ENCODE results near the gene RNH1. TPM values are rescaled to one million over a fixed set of nuclear protein-coding genes. Genes with fewer than 3 reads are reported as not detected.

RNH1 gene
- total RNA-seq, 1 donor from 2014 or later: 85.9 TPM

DNA sequence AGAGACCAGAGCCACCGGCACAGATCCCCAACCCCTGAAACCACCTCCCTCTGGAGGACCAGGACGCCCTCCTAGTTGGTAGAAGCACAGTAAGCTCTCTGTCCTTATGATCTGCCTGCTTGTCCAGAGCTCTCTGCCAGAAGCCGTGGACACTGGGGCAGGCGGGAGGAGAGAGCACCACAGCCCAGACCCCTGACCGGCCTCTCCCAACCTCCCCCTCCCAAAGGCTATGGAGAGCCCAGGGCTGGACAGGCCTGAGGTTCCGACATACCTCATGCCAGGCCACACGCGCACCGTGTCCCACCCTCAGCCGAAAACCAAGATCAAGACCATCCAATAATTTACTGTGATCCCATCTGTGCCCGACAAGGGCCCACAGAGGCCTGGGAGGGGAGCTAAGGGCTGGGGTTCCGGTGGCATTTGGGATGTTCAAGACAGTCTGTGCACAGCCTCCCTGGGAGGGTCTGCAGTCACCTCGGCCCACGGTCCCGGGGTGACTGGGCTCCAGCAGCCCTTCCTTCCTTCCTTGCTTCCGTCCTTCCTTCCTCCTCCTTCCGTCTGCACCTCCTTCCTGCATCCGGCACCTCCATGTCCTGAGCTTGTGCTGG, 25.0 kb upstream of the RNH1 start:
- Mint-ChIP-seq H3K27me3 (ENCODE audit: unreplicated experiment) (peaks cover 4% of the 10 kb centered on the region), H3K9me3 (ENCODE audit: unreplicated experiment) (peaks cover 5% of the 10 kb centered on the region), H3K36me3 (ENCODE audit: unreplicated experiment) (no peaks in the 10 kb centered on the region), H3K27ac (ENCODE audit: unreplicated experiment) (no peak overlapping the region), H3K4me3 (ENCODE audit: unreplicated experiment) (no peak overlapping the region), H3K4me1 (ENCODE audit: low read depth, unreplicated experiment) (peaks cover 2% of the 10 kb centered on the region)
- no peak for DNase-seq
- TF ChIP-seq, protein P1, sequence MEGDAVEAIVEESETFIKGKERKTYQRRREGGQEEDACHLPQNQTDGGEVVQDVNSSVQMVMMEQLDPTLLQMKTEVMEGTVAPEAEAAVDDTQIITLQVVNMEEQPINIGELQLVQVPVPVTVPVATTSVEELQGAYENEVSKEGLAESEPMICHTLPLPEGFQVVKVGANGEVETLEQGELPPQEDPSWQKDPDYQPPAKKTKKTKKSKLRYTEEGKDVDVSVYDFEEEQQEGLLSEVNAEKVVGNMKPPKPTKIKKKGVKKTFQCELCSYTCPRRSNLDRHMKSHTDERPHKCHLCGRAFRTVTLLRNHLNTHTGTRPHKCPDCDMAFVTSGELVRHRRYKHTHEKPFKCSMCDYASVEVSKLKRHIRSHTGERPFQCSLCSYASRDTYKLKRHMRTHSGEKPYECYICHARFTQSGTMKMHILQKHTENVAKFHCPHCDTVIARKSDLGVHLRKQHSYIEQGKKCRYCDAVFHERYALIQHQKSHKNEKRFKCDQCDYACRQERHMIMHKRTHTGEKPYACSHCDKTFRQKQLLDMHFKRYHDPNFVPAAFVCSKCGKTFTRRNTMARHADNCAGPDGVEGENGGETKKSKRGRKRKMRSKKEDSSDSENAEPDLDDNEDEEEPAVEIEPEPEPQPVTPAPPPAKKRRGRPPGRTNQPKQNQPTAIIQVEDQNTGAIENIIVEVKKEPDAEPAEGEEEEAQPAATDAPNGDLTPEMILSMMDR (IDR thresholded peaks at IDR 0.05; ENCODE audit: partially characterized antibody, unreplicated experiment): no peak

DNA sequence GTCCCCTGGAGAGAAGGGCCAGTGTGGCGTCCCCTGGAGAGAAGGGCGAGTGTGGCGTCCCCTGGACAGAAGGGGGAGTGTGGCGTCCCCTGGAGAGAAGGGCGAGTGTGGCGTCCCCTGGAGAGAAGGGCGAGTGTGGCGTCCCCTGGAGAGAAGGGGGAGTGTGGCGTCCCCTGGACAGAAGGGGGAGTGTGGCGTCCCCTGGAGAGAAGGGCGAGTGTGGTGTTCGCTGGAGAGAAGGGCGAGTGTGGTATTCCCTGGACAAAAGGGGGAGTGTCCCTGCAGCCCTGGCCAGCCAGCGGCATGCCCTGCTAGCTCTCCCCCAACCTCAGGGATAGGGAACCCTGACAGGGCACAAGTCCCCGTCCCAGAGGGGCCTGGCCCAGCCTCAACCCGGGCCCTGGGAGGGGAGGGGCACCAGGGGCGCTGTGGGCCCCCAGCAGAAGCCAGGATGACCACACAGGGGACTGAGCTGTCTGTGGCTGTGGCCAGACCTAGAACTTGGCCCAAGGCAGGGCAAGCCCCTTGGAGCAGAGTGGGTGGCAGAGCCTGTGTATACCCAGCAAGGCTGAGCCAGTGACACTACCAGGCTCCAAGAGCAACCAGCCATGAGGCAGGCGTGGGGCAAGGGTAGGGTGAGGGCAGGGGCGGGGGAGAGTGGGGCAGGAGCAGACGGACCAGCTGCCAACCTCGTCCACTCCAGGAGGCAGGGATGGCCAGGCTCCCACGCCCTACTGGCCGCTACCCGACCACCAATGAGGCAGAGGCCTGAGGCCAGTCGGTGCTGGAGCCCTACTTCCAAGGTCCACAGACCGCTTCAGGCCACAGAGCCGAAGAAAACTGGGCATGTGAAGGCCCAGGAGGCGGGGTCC, 24.2 kb upstream of the RNH1 start:
- Mint-ChIP-seq H3K36me3 (ENCODE audit: unreplicated experiment) (no peaks in the 10 kb centered on the region), H3K27me3 (ENCODE audit: unreplicated experiment) (peaks cover 2% of the 10 kb centered on the region), H3K4me3 (ENCODE audit: unreplicated experiment) (no peak overlapping the region), H3K4me1 (ENCODE audit: low read depth, unreplicated experiment) (peaks cover 2% of the 10 kb centered on the region), H3K9me3 (ENCODE audit: unreplicated experiment) (peaks cover 2% of the 10 kb centered on the region), H3K27ac (ENCODE audit: unreplicated experiment) (no peak overlapping the region)
- DNase-seq: no peak
- TF ChIP-seq, protein P1 (IDR thresholded peaks at IDR 0.05; ENCODE audit: partially characterized antibody, unreplicated experiment): no peak

DNA sequence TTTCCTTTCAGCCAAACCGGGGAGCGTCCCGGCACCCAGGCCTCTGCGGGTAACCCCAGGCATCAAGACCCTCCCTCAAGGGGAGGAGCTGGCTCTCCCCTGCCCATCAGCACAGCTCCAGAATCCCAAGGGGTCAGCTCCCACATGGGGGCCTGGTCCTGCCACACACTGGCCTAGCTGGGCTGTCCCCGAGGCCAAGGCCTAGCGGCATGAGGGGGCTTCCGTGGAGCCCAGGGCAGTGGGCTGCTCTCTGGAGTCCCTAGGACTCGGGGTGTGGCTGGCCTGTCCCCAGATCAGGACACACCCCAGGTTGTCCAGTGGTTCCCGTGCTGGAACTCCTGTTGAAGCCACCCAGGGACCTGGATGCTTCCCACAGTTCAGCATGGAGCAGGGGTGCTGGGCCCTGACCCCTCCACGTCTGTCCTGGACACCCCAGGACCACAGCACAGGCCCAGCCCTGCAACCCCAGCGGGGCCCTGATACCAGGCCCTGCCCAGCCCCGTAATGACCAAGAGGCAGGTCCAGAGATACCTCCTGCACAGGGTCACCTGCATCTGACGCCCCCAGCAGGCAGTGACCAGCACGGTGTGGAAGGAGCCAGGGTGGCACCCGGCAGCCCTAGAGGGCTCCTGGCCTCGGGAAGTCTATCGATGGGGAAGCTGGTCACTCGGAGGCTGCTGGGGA, 22.8 kb upstream of the RNH1 start:
- no peak overlapping the region for H3K4me3 Mint-ChIP-seq (ENCODE audit: unreplicated experiment)
- H3K27ac Mint-ChIP-seq (ENCODE audit: unreplicated experiment): no peak overlapping the region
- no peaks in the 10 kb centered on the region for H3K9me3 Mint-ChIP-seq (ENCODE audit: unreplicated experiment)
- peaks cover 2% of the 10 kb centered on the region for H3K27me3 Mint-ChIP-seq (ENCODE audit: unreplicated experiment)
- no peaks in the 10 kb centered on the region for H3K36me3 Mint-ChIP-seq (ENCODE audit: unreplicated experiment)
- TF ChIP-seq, protein P1 (IDR thresholded peaks at IDR 0.05; ENCODE audit: partially characterized antibody, unreplicated experiment): no peak
- no peak for DNase-seq
- H3K4me1 Mint-ChIP-seq (ENCODE audit: low read depth, unreplicated experiment): peaks cover 2% of the 10 kb centered on the region

DNA sequence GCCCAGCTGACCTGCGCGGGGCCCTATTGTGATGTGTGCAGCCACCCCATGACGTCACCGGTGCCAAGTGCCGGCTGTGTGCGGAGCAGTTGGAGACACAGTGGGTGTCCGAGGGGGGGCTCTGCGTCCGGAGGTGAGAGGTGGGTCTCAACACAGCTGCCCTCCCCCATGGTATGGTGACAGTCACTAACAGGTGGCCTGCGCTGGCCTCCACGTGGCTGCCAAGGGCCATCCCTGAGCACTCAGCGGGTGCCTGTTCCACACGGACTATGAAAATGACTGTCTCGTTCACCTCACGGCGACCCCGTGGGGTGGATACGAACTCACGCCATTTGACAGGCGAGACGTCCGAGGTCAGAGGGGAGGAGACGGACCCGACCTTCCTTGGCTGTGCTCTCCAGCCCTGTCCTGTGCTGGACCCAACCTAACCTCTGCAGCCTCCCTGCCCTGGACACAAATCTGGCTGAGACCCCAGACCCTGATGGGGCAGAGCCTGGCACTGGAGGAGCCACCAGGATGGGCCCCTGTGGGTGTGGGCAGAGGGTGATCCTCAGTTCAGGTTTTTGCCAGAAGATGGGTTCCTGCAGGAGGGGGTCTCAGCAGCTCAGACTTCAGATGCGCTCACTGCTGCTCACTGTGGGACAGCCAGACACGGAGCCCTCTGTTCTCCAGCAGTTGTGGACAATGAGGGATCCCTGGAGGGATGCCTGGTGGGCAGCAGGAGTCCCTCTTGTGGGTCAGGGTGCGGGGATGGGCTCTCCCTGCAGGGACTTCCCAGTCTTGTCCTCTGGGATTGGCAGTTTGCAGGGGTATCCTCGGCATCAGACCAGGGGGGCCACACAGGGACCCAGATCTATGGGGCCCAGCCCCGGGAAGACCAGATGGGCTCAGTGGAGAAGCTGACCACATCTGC, 22.0 kb upstream of the RNH1 start:
- H3K36me3 Mint-ChIP-seq (ENCODE audit: unreplicated experiment): peaks cover 2% of the 10 kb centered on the region
- H3K9me3 Mint-ChIP-seq (ENCODE audit: unreplicated experiment): no peaks in the 10 kb centered on the region
- no peak overlapping the region for H3K4me3 Mint-ChIP-seq (ENCODE audit: unreplicated experiment)
- TF ChIP-seq, protein P1 (IDR thresholded peaks at IDR 0.05; ENCODE audit: partially characterized antibody, unreplicated experiment): no peak
- DNase-seq: peak; percentile 20
- H3K27ac Mint-ChIP-seq (ENCODE audit: unreplicated experiment): no peak overlapping the region
- peaks cover 2% of the 10 kb centered on the region for H3K4me1 Mint-ChIP-seq (ENCODE audit: low read depth, unreplicated experiment)
- peaks cover 2% of the 10 kb centered on the region for H3K27me3 Mint-ChIP-seq (ENCODE audit: unreplicated experiment)

All from glutamatergic neuron (in vitro differentiated cells).